Measurements from ENCODE around the gene TEX22.
A peak's percentile ranks its signal among the peaks of the same experiment; 100 is the strongest.

Gene TEX22

DNA sequence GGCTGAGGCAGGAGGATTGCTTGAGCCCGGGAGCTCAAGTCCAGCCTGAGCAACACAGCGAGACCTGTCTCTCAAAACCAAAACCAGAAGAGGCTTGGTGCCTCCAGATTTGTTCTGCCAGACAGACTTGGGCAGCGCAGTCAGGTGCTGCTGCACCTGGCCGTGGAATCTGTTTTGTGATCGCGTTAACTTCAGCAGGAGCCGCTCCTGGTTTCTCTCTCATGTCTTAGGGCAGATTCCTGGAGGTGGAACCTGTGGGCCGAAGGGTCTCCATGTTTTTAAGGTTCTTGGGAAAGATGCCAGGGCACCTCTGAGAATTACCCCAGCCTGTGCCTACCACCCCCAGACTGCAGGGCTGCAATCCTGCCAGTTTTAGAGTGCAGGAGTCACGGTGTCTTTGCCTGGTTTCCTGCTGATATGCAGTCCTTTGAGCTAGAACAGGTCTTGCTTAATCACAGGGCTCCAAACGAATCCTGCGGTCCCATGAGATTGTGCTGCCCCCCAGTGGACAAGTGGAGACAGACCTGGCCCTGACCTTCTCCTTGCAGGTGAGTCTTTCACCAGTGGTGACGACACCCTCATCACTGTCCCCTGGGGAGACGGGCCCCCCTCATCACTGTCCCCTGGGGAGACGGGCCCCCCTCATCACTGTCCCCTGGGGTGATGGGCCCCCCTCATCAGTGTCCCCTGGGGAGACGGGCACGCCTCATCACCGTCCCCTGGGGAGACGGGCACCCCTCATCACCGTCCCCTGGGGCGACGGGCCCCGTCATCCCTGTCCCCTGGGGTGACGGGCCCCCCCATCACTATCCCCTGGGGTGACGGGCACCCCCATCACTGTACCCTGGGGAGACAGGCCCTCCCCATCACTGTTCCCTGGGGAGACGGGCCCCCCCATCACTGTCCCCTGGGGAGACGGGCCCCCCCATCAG lies 46.2 kb upstream of the TEX22 start:
- TF ChIP-seq, protein P1, sequence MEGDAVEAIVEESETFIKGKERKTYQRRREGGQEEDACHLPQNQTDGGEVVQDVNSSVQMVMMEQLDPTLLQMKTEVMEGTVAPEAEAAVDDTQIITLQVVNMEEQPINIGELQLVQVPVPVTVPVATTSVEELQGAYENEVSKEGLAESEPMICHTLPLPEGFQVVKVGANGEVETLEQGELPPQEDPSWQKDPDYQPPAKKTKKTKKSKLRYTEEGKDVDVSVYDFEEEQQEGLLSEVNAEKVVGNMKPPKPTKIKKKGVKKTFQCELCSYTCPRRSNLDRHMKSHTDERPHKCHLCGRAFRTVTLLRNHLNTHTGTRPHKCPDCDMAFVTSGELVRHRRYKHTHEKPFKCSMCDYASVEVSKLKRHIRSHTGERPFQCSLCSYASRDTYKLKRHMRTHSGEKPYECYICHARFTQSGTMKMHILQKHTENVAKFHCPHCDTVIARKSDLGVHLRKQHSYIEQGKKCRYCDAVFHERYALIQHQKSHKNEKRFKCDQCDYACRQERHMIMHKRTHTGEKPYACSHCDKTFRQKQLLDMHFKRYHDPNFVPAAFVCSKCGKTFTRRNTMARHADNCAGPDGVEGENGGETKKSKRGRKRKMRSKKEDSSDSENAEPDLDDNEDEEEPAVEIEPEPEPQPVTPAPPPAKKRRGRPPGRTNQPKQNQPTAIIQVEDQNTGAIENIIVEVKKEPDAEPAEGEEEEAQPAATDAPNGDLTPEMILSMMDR (IDR thresholded peaks at IDR 0.05; ENCODE audit: low read depth, low read length), result peak; percentile 85
- H3K4me3 ChIP-seq (ENCODE audit: low read depth, low read length), result no peak overlapping the region
- peak; percentile 82 for DNase-seq (ENCODE audit: low read depth, low spot score)
- in situ Hi-C loops (cut with HindIII; ENCODE audit: low sequenced_read_pairs), result no loop called here

DNA sequence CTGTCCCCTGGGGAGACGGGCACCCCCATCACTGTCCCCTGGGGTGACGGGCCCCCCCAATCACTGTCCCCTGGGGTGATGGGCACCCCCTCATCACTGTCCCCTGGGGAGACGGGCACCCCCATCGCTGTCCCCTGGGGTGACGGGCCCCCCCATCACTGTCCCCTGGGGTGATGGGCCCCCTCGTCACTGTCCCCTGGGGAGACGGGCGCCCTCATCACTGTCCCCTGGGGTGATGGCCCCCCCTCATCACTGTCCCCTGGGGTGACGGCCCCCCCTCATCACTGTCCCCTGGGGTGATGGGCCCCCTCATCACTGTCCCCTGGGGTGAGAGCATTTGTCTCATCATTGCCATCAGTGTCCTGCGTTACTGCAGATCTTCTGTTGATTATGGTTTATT lies 45.2 kb upstream of the TEX22 start:
- TF ChIP-seq, protein P1 (IDR thresholded peaks at IDR 0.05; ENCODE audit: low read depth, low read length), result no peak
- in situ Hi-C loops (cut with HindIII; ENCODE audit: low sequenced_read_pairs), result no loop called here
- DNase-seq (ENCODE audit: low read depth, low spot score), result no peak
- no peak overlapping the region for H3K4me3 ChIP-seq (ENCODE audit: low read depth, low read length)

- TF ChIP-seq, protein P1 (IDR thresholded peaks at IDR 0.05; ENCODE audit: low read depth, low read length), result no peak
- DNase-seq (ENCODE audit: low read depth, low spot score), result no peak
- H3K4me3 ChIP-seq (ENCODE audit: low read depth, low read length), result no peak overlapping the region
- in situ Hi-C loops (cut with HindIII; ENCODE audit: low sequenced_read_pairs), result no loop called here
These were observed 43.8 kb upstream of the TEX22 start for GRCh38 chr14:105354541-105354940.

GRCh38 chr14:105355049-105355575 lies 43.2 kb upstream of the TEX22 start:
- in situ Hi-C loops (cut with HindIII; ENCODE audit: low sequenced_read_pairs), result no loop called here
- TF ChIP-seq, protein P1 (IDR thresholded peaks at IDR 0.05; ENCODE audit: low read depth, low read length), result no peak

GRCh38 chr14:105355850-105356604 lies 42.3 kb upstream of the TEX22 start:
- no peak for DNase-seq (ENCODE audit: low read depth, low spot score)
- no peak overlapping the region for H3K4me3 ChIP-seq (ENCODE audit: low read depth, low read length)
- in situ Hi-C loops (cut with HindIII; ENCODE audit: low sequenced_read_pairs), result no loop called here
- TF ChIP-seq, protein P1 (IDR thresholded peaks at IDR 0.05; ENCODE audit: low read depth, low read length), result no peak

More at GRCh38 chr14:105355049-105355575, 43.2 kb upstream of the TEX22 start:
- DNase-seq (ENCODE audit: low read depth, low spot score), result no peak
- no peak overlapping the region for H3K4me3 ChIP-seq (ENCODE audit: low read depth, low read length)

- in situ Hi-C loops (cut with HindIII; ENCODE audit: low sequenced_read_pairs), result no loop called here
- DNase-seq (ENCODE audit: low read depth, low spot score), result no peak
- TF ChIP-seq, protein P1 (IDR thresholded peaks at IDR 0.05; ENCODE audit: low read depth, low read length), result no peak
- no peak overlapping the region for H3K4me3 ChIP-seq (ENCODE audit: low read depth, low read length)
These were observed 41.4 kb upstream of the TEX22 start for GRCh38 chr14:105356927-105357326.
